GM21528 (cell line): ENCODE data around the gene FBXL15.

Source experiments
- ATAC-seq: cut with Tn5 transposase; IDR thresholded peaks from one replicate; pipeline ENCODE4 v1.9.1; 2021; ENCODE audit warnings: mild to moderate bottlenecking, moderate library complexity; ENCODE audit not compliant: unreplicated experiment, low FRiP score

The FBXL15 gene, protein sequence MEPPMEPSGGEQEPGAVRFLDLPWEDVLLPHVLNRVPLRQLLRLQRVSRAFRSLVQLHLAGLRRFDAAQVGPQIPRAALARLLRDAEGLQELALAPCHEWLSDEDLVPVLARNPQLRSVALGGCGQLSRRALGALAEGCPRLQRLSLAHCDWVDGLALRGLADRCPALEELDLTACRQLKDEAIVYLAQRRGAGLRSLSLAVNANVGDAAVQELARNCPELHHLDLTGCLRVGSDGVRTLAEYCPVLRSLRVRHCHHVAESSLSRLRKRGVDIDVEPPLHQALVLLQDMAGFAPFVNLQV

GRCh38 chr10:102420714-102421506 is at the start of gene FBXL15:
FBXL15 (plus strand) TSS chr10:102420836; CDS start chr10:102421130, 294 bp downstream.
- ATAC-seq, result peak; percentile 66

DNA sequence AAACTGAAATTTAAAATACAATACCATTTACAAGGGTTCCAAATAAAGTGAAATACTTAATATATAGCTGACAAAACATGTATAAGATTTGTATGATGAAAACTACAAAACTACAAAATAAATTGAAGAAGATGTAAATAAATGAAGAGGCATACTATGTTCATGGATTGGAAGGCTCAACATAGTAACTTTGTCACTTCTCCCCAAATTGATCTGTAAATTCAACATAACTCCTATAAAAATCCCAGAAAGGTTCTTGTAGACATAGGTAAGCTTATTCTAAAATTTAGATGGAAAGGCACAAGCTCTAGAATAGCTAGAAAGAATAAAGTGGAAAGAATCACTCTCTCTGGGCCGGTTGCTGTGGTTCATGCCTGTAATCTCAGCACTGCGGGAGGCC is 49.3 kb upstream of the FBXL15 start:
- ATAC-seq, result no peak

DNA sequence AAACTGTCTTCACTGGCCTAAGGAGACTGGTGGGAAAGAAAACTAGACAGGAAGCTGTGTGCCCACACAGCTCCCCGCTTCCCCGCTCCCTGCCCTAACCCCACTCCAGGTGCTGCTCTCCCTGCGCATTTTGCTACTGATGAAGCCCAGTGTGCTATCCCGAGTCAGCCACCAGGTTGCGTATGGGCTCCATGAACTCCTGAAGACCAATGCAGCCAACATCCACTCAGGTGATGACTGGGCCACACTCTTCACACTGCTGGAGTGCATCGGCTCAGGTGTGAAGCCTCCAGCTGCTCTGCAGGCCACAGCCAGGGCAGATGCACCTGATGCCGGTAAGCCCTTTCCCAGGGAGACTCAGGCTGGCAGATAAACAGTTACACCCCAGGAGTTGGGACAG is 45.4 kb upstream of the FBXL15 start:
- ATAC-seq, result no peak

DNA sequence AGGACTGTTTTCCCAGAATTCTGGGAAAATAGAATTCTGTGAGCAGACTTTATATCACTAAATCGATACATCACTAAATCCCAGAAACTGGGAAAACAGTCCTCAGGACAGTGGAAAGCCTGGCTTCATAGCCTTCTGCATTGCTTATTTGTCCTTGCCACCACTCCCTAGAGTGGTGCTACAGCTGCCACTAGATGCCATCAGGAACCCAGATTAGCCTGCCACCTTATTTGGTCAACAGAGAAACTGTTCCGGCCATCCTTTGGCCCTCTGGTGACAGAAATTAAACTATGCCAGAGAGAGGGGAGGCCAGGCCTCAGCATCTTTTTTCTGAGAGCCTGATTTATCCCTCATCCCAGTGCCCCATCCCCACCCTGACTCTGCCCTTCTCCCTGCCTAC is 44.8 kb upstream of the FBXL15 start:
- ATAC-seq, result no peak

DNA sequence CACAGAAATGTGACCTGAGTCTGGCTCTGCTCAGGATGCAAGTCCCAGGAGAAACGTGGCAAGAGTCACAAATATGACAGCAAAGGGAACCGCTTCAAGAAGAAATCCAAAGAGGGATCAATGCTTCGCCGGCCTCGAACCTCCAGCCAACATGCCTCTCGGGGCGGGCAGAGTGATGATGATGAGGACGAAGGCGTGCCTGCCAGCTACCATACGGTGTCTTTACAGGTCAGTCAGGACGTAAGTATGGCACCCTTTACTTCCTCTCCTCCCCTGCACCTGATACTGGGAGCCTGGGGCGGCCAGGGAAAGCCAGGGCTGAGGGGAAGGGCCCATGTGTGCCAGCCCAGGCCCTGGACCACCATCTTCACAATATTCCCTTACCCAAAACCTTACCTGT is 43.7 kb upstream of the FBXL15 start:
- no peak for ATAC-seq

GRCh38 chr10:102379383-102379782 is 41.3 kb upstream of the FBXL15 start:
- no peak for ATAC-seq

- ATAC-seq, result no peak
Observed at GRCh38 chr10:102381983-102382382, 38.7 kb upstream of the FBXL15 start.

DNA sequence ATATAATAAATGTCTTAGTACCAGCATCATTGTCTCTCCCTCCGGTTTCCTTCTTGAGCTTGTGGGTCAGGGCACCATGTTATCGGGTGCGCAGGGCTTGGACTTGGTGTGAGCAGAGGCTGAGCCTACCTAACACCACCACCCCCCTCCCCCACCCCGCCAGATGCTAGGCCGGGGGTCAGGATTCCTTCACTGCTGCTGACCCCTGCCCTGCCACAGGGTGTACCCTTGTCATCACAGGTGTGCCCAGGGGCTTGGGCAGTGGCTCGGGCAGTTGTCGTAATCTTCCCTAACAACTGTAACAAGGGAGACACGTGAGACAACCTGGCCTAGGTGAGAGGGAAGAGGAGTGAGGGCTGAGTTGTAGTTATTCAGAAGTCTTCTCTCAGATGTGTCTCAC is 37.8 kb upstream of the FBXL15 start:
- no peak for ATAC-seq

DNA sequence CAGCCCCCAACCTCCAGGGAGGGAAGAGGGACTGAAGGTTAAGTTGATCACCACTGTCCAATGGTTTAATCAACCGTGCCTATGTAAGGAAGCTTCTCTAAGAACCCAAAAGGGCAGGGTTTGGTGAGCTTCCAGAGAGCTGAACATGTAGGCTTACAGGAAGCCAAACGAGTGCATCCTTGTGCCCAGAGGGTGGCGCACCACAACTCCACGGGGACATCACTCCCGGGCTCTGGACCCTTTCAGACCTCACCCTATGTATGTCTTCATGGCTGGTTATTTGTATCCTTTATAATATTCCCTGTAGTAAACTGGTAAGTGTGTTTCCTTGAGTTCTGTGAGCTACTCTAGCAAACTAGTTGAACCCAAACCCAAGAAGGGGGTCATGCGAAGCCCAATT is 36.6 kb upstream of the FBXL15 start:
- ATAC-seq, result no peak

DNA sequence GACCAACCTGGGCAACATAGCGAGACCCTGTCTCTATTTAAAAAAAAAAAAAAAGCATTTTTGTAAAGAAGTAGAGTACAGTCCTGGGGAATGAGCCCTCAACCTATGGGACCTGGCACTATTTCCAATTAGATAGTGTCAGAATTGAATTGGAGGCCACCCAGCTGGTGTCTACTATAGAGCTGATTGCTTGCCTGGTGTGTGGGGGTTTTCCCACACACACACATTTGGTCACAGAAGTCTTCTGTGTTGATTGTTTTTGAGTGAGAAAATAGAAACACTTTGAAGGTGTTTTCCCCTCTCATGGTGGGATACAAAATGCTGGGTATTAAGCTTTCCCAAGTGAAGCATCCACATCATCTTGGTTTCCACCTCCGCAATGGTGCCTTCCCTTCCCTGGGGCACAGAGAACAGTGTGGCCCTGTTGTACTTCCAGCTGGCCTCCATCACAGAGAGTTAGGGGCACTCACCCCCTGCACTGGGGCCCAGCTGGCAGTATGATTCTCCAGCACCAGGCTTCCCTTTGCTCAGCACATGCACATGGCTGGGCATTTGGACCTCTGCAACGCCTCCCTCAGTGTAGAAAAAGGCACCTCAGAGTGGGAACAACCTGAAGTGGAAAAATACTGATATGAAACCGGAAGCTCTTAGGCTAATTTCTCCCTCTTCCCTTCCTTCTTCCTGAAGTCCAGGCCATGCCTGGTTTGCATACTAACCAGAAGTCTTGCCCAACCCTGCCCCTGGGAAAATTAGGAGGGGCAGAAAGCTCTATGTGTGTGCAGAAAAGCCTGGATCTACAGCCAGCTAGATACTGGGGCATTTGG is 35.8 kb upstream of the FBXL15 start:
- ATAC-seq, result no peak

GRCh38 chr10:102389894-102390293 is 30.7 kb upstream of the FBXL15 start:
- ATAC-seq, result no peak

DNA sequence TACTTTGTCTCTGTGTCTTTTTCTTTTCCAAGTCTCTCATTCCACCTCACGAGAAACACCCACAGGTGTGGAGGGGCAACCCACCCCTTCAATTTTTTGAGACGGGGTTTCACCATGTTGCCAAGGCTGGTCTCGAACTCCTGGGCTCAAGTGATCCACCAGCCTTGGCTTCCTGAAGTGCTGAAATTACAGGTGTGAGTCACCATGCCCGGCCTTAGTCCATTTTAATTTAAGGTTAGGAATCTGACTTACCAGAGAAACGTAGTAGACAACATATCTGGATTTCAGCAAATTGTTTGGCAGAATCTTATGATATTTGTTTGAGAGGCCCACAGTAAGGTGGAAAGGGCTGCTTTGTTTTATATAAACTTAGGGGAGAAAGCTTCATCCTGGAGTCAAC is 28.3 kb upstream of the FBXL15 start:
- ATAC-seq, result no peak

- ATAC-seq, result no peak
Observed at GRCh38 chr10:102393411-102394078, 27.1 kb upstream of the FBXL15 start.

GRCh38 chr10:102394079-102394800 is 26.4 kb upstream of the FBXL15 start:
- ATAC-seq, result peak; percentile 80

DNA sequence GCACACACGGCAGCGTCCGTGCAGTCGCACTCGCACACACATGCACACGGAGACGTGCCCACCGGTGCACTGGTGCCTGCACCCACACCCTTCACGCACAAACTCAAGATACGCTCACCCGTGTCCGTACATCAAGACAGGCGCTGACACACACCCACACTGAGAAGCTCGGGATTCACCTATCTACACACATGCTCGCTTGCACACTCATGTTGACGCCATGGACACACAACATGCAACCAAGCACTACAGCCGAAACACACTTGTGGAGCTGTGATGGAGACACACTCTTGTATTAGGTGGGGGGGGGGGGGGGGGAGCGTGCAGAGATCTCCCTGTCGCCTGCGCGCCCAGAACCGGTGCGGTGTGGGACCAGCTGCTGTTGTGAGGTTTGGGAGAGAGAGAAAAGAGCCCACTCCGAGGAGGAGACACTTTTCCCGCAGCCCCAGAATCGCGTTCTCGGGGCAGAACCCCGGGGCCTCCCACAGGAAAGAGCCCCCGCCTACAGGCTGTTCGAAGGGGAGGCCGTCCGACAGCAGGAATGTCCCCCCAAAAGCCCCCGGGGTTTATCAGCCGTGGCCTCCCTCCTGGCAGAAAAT is 25.7 kb upstream of the FBXL15 start:
- ATAC-seq, result no peak

DNA sequence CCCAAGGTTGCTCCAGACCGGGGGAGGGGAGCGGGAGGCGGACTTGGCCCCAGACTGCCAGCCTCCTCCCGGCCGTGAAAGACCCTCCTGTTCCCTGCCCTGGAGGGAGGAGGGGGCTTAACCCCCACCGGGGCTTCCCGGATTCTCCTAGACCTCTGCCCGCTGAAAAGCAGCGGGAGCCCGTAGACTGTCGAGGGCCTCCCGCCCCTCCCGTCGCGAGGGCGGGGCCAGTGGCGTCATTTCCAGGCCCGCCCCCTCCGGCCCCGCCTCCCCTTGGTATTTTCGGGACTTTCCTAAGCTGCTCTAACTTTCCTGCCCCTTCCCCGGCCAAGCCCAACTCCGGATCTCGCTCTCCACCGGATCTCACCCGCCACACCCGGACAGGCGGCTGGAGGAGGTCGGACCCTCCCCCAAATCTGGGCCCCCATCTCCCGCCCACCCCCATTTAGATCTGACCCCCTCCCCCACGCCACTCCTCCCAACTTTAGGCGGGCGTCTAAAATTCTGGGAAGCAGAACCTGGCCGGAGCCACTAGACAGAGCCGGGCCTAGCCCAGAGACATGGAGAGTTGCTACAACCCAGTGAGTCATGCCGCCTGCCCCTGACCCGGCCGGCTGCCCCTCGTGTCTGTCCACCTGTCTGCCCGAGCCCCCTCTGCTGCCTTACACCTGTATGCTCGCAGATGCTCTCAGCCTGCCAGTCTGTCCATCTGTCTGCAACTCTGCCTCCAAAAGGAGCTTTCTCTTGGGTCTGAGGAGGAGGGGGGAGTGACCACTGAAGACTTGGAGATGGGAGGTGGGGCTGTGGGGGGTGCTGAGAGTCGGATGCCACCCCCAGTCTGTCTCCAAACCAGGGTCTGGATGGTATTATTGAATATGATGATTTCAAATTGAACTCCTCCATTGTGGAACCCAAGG is 25.0 kb upstream of the FBXL15 start, which contains the start of gene NFKB2:
Gene NFKB2 (plus strand): TSS at position 306 of the 917 bp plus-strand sequence. CDS start 255 bp downstream, at position 561.
- peak; percentile 35 for ATAC-seq

- no peak for ATAC-seq
Observed at GRCh38 chr10:102396317-102396650, 24.4 kb upstream of the FBXL15 start.

- ATAC-seq, result no peak
Observed at GRCh38 chr10:102396730-102397151, 23.9 kb upstream of the FBXL15 start.
